MCF 10A (cell line): ENCODE measurements around the gene ABCG1. TPM values are rescaled to one million over a fixed set of nuclear protein-coding genes. Genes with fewer than 3 reads are reported as not detected.

Experiments
- BruUV-seq: library from RNA; stranded (reverse); fragments of 400-500 nt; replicated peaks from 2 replicates; lab custom pipeline; 2021; lab: Mats Ljungman, UMichigan
- CTCF ChIA-PET: fragments of 300-600 bp; sonication (Branson Sonifier 250); formaldehyde crosslinking; extraction: SDS; loops from one replicate; lab custom pipeline; 2021; ENCODE audit warnings: antibody characterized with exemption, inconsistent platforms; lab: Yijun Ruan, JAX
- POLR2A ChIA-PET: fragments of 300-600, 350-650 bp; sonication (Branson Sonifier 250); formaldehyde crosslinking; extraction: SDS; loops from one replicate; lab custom pipeline; 2020; ENCODE audit warnings: antibody characterized with exemption, inconsistent platforms; lab: Yijun Ruan, JAX
- DNase-seq: peaks from one replicate; pipeline ENCODE4 v3.0.0-alpha.2; 2018; ENCODE audit not compliant: unreplicated experiment
- H3K27ac Mint-ChIP-seq: one replicate; pipeline ENCODE4 v1.8.0; 2022; ENCODE audit warnings: mild to moderate bottlenecking, low read depth, mixed read lengths; ENCODE audit not compliant: unreplicated experiment
- H3K27me3 Mint-ChIP-seq: one replicate; pipeline ENCODE4 v1.8.0; 2022; ENCODE audit warnings: mixed read lengths; ENCODE audit not compliant: insufficient read depth, unreplicated experiment
- H3K36me3 Mint-ChIP-seq: one replicate; pipeline ENCODE4 v1.8.0; 2022; ENCODE audit warnings: mild to moderate bottlenecking, moderate library complexity, mixed read lengths; ENCODE audit not compliant: insufficient read depth, unreplicated experiment
- H3K4me1 Mint-ChIP-seq: one replicate; pipeline ENCODE4 v1.8.0; 2022; ENCODE audit warnings: mixed read lengths; ENCODE audit not compliant: insufficient read depth, unreplicated experiment
- H3K4me3 Mint-ChIP-seq: one replicate; pipeline ENCODE4 v1.8.0; 2022; ENCODE audit warnings: mild to moderate bottlenecking, moderate library complexity, mixed read lengths; ENCODE audit not compliant: unreplicated experiment
- H3K9me3 Mint-ChIP-seq: one replicate; pipeline ENCODE4 v1.8.0; 2022; ENCODE audit warnings: mixed read lengths; ENCODE audit not compliant: unreplicated experiment
- CTCF ChIP-seq: fragments of 200-600 bp; IDR thresholded peaks from one replicate; pipeline ENCODE4 v1.8.0; 2022; ENCODE audit warnings: antibody characterized with exemption, mild to moderate bottlenecking; ENCODE audit not compliant: unreplicated experiment
- intact Hi-C: fragments of 100-400 bp; cut with micrococcal nuclease; formaldehyde crosslinking; loops from 2 replicates; pipeline ENCODE4 v1.14.1; 2022
- total RNA-seq: library from RNA; stranded (reverse); gene quantifications from 2 replicates; pipeline ENCODE4 v1.2.3, GENCODE V29; 2022

The ABCG1 gene
- total RNA-seq, 1 experiment from 2014 or later: 25.5 TPM

GRCh38 chr21:42203936-42204335, 15.0 kb upstream of the ABCG1 start:
- TF ChIP-seq CTCF: no peak
- BruUV-seq: no TSS peak
- Mint-ChIP-seq H3K4me1 (peaks cover 25% of the 10 kb centered on the region), H3K36me3 (no peaks in the 10 kb centered on the region), H3K27me3 (no peaks in the 10 kb centered on the region), H3K9me3 (no peaks in the 10 kb centered on the region), H3K27ac (no peak overlapping the region), H3K4me3 (no peak overlapping the region)
- ChIA-PET CTCF (no interaction called here), POLR2A (interaction anchor here (0.7 kb wide), 1 partner anchor 15 kb away, joined by 3 read pairs; the partner anchor contains the start of gene ABCG1)
- intact Hi-C loops: no loop called here
- no peak for DNase-seq

GRCh38 chr21:42207426-42207825, 11.5 kb upstream of the ABCG1 start:
- DNase-seq: no peak
- peaks cover 2% of the 10 kb centered on the region for H3K4me1 Mint-ChIP-seq
- CTCF ChIA-PET: no interaction called here
- no peak for TF ChIP-seq CTCF
- no peaks in the 10 kb centered on the region for H3K36me3 Mint-ChIP-seq
- no TSS peak for BruUV-seq
- H3K27ac Mint-ChIP-seq: no peak overlapping the region
- peaks cover 7% of the 10 kb centered on the region for H3K9me3 Mint-ChIP-seq
- H3K4me3 Mint-ChIP-seq: no peak overlapping the region
- H3K27me3 Mint-ChIP-seq: no peaks in the 10 kb centered on the region
- POLR2A ChIA-PET: interaction anchor here (0.8 to 0.9 kb wide), 2 partner anchors 19 to 36 kb away, joined by 3 read pairs; no protein-coding TSS in a partner anchor
- intact Hi-C loops: no loop called here

- ChIA-PET POLR2A (no interaction called here), CTCF (no interaction called here)
- H3K4me1 Mint-ChIP-seq: no peaks in the 10 kb centered on the region
- no peak overlapping the region for H3K4me3 Mint-ChIP-seq
- H3K27me3 Mint-ChIP-seq: no peaks in the 10 kb centered on the region
- no peak for DNase-seq
- no peak for TF ChIP-seq CTCF
- BruUV-seq: no TSS peak
- no peaks in the 10 kb centered on the region for H3K36me3 Mint-ChIP-seq
- intact Hi-C loops: no loop called here
- no peak overlapping the region for H3K27ac Mint-ChIP-seq
- H3K9me3 Mint-ChIP-seq: peaks cover 7% of the 10 kb centered on the region
Measured at GRCh38 chr21:42208036-42208435, 10.9 kb upstream of the ABCG1 start.

- CTCF ChIA-PET: interaction anchor here (0.6 to 1.2 kb wide), 4 partner anchors 64 to 418 kb away, joined by 3 to 4 read pairs (median 4); no protein-coding TSS in a partner anchor
- H3K4me3 Mint-ChIP-seq: no peak overlapping the region
Measured at GRCh38 chr21:42208801-42209490, 10.0 kb upstream of the ABCG1 start.

More at GRCh38 chr21:42208801-42209490, 10.0 kb upstream of the ABCG1 start:
- Mint-ChIP-seq H3K4me1 (no peaks in the 10 kb centered on the region), H3K36me3 (no peaks in the 10 kb centered on the region), H3K27ac (no peak overlapping the region), H3K27me3 (no peaks in the 10 kb centered on the region), H3K9me3 (peaks cover 7% of the 10 kb centered on the region)
- intact Hi-C loops: no loop called here
- no TSS peak for BruUV-seq
- POLR2A ChIA-PET: interaction anchor here (1.2 to 1.6 kb wide), 2 partner anchors 9 to 11 kb away, joined by 3 to 6 read pairs; no protein-coding TSS in a partner anchor
- DNase-seq: no peak
- no peak for TF ChIP-seq CTCF
